Uterus (tissue), 2 donors: ENCODE measurements around the gene EXOC4.

Source experiments
- POLR2A ChIP-seq, 2 donors: fragments of 450-650 bp; IDR thresholded peaks; one replicate each; pipeline ENCODE4 v1.6.1; 2016; ENCODE audit warnings: antibody characterized with exemption in 2 of 2, mild to moderate bottlenecking in 1 of 2, moderate library complexity in 1 of 2
- TF ChIP-seq, protein P1 (sequence below), 4 experiments: fragments of 200-600 bp in 2 of 4; fragments of 450-650 bp in 2 of 4; sonication (generic) in 2 of 4; IDR thresholded peaks; one replicate each; pipeline ENCODE4 v1.5.1; 2016 to 2019; ENCODE audit warnings: antibody characterized with exemption in 4 of 4, mild to moderate bottlenecking in 2 of 4, moderate library complexity in 1 of 4

DNA sequence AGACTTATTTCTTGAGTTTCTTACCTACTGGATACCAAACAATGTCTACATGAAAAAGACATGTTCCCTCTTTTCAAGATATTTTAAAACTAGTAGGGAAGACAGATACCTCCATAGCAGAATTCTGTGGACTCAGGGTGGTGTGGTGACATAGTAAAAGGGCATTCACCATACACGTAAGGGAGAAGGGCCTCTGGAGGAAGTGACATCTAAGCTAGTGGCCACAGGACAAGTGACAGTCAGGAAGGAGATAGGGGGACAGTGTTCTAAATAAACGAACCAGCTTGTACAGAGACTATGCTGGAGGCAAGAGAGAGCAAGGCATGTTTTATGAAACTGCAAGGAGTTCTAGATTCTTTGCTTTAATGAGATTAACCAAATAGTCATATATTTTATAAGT lies 552.5 kb downstream of the EXOC4 start:
- TF ChIP-seq, protein P1, sequence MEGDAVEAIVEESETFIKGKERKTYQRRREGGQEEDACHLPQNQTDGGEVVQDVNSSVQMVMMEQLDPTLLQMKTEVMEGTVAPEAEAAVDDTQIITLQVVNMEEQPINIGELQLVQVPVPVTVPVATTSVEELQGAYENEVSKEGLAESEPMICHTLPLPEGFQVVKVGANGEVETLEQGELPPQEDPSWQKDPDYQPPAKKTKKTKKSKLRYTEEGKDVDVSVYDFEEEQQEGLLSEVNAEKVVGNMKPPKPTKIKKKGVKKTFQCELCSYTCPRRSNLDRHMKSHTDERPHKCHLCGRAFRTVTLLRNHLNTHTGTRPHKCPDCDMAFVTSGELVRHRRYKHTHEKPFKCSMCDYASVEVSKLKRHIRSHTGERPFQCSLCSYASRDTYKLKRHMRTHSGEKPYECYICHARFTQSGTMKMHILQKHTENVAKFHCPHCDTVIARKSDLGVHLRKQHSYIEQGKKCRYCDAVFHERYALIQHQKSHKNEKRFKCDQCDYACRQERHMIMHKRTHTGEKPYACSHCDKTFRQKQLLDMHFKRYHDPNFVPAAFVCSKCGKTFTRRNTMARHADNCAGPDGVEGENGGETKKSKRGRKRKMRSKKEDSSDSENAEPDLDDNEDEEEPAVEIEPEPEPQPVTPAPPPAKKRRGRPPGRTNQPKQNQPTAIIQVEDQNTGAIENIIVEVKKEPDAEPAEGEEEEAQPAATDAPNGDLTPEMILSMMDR (IDR thresholded peaks at IDR 0.05), result no peak
- TF ChIP-seq POLR2A (IDR thresholded peaks at IDR 0.05), result no peak
